Measurements from ENCODE around the gene EGFR. TPM values are rescaled to one million over a fixed set of nuclear protein-coding genes. Genes with fewer than 3 reads are reported as not detected.
A peak's percentile ranks its signal among the peaks of the same experiment; 100 is the strongest.

EGFR gene
- total RNA-seq, 1 experiment from 2014 or later = 448 TPM

DNA sequence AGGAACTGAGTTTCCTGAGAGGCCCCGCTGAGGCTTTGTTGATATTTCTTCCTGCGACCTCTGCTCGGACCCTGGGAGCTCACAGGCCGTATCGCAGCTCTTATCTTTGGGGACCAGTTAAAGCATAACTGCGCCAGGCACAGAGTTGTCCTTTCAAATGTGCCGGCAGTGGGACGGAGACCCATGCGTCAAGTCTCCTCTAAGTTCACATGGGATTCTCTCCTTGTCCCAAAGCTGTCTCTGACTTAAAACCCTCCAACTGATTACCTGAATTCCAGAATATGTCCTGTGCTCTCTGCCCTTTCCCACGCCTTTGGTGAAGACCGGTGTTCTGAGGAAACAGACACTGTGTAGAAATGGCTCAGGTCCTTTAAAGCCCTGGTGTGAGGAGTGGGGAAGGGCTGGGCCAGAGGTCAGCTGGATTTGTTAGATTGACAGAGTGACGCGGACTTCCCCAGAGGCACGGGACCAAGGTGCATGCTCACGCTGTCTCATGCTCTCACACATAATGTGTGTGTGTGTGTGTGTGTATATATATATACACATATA lies 169.8 kb downstream of the EGFR start:
- Mint-ChIP-seq H3K27ac (ENCODE audit: low read depth, unreplicated experiment) (no peak overlapping the region), H3K36me3 (ENCODE audit: insufficient read depth, unreplicated experiment) (peaks cover 100% of the 10 kb centered on the region), H3K27me3 (ENCODE audit: insufficient read depth, unreplicated experiment) (no peaks in the 10 kb centered on the region), H3K4me1 (ENCODE audit: insufficient read depth, unreplicated experiment) (peaks cover 29% of the 10 kb centered on the region), H3K9me3 (ENCODE audit: unreplicated experiment) (no peaks in the 10 kb centered on the region), H3K4me3 (ENCODE audit: unreplicated experiment) (no peak overlapping the region)
- ChIA-PET CTCF (interaction anchor here (0.9 to 1.3 kb wide), 2 partner anchors 67 to 351 kb away, joined by 6 read pairs; no protein-coding TSS in a partner anchor), POLR2A (interaction anchor here (0.7 kb wide), 1 partner anchor 35 kb away, joined by 3 read pairs; no protein-coding TSS in a partner anchor)
- BruUV-seq (replicated peaks) = no TSS peak
- DNase-seq (ENCODE audit: unreplicated experiment) = no peak
- TF ChIP-seq, protein P1, sequence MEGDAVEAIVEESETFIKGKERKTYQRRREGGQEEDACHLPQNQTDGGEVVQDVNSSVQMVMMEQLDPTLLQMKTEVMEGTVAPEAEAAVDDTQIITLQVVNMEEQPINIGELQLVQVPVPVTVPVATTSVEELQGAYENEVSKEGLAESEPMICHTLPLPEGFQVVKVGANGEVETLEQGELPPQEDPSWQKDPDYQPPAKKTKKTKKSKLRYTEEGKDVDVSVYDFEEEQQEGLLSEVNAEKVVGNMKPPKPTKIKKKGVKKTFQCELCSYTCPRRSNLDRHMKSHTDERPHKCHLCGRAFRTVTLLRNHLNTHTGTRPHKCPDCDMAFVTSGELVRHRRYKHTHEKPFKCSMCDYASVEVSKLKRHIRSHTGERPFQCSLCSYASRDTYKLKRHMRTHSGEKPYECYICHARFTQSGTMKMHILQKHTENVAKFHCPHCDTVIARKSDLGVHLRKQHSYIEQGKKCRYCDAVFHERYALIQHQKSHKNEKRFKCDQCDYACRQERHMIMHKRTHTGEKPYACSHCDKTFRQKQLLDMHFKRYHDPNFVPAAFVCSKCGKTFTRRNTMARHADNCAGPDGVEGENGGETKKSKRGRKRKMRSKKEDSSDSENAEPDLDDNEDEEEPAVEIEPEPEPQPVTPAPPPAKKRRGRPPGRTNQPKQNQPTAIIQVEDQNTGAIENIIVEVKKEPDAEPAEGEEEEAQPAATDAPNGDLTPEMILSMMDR (IDR thresholded peaks at IDR 0.05; ENCODE audit: unreplicated experiment) = no peak
- intact Hi-C loops (cut with micrococcal nuclease) = loop anchor here (5.0 kb wide), 2 partner anchors 121 to 416 kb away; no protein-coding TSS in a partner anchor

DNA sequence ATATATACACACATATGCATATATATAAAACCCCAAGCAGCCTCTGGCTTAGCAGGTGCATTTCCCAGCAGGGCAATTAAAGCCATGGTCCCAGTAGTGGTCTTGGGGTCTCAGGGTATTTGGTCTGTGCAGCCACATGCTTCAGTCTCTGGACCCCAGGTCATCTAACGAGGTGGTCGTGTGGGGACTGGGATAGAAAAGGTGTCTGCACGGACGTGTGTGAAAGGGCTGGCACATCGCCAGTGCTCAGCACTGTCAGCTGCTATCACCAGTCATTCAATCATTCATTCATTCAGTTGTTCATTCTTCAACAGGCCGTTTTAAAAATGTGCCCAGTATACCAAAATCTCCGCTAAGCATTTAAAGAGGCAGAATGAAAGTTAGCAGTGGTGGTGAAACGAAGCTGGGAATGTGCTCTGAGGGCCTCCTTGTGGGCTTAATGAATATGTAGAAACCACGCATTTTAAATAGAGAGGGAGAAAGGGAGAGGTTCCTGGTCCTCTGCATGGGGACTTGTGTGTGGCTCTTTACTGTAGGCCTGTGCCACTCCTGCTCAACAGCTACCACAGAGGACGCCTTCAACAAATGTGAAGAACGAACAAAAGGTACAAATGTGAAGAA lies 170.4 kb downstream of the EGFR start:
- Mint-ChIP-seq H3K4me3 (ENCODE audit: unreplicated experiment) (no peak overlapping the region), H3K27me3 (ENCODE audit: insufficient read depth, unreplicated experiment) (no peaks in the 10 kb centered on the region), H3K4me1 (ENCODE audit: insufficient read depth, unreplicated experiment) (peaks cover 25% of the 10 kb centered on the region), H3K27ac (ENCODE audit: low read depth, unreplicated experiment) (peak overlapping the region; percentile 73), H3K36me3 (ENCODE audit: insufficient read depth, unreplicated experiment) (peaks cover 100% of the 10 kb centered on the region), H3K9me3 (ENCODE audit: unreplicated experiment) (no peaks in the 10 kb centered on the region)
- CTCF ChIA-PET = no interaction called here
- no peak for DNase-seq (ENCODE audit: unreplicated experiment)
- TF ChIP-seq, protein P1 (IDR thresholded peaks at IDR 0.05; ENCODE audit: unreplicated experiment) = no peak
- BruUV-seq (replicated peaks) = no TSS peak
- POLR2A ChIA-PET = no interaction called here
- intact Hi-C loops (cut with micrococcal nuclease) = loop anchor here (5.0 kb wide), 2 partner anchors 122 to 417 kb away; no protein-coding TSS in a partner anchor

DNA sequence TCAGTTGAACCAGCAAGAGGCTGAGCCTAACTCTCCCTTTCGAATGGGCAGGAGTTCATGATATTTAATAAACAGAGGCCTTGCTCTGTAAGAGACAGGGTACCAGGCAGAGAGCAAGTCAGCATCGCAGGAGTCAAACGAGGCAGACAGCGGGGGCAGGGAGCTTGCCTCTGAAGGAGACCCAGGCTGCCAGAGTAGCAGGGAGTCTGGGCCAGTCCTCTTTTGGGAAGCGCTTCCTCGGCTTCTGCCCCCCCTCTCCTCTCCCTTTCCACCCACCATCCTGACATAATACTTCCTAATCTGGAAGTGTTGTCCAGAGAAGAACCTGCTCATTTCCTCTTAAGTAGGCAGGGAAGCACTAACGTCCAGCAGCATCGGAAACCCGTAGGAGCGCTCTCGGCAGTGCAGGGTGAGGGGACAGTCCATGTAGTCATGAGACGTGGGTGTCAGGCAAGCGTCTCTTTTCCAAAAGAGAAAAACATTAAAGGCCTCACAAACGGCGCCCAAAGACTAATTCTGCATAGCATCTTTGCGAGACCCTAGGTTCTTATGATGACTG lies 171.1 kb downstream of the EGFR start:
- POLR2A ChIA-PET = interaction anchor here (0.6 kb wide), 1 partner anchor 448 kb away, joined by 3 read pairs; no protein-coding TSS in a partner anchor
- TF ChIP-seq, protein P1 (IDR thresholded peaks at IDR 0.05; ENCODE audit: unreplicated experiment) = no peak
- H3K4me3 Mint-ChIP-seq (ENCODE audit: unreplicated experiment) = no peak overlapping the region
- H3K27me3 Mint-ChIP-seq (ENCODE audit: insufficient read depth, unreplicated experiment) = no peaks in the 10 kb centered on the region
- peaks cover 100% of the 10 kb centered on the region for H3K36me3 Mint-ChIP-seq (ENCODE audit: insufficient read depth, unreplicated experiment)
- peak overlapping the region; percentile 73 for H3K27ac Mint-ChIP-seq (ENCODE audit: low read depth, unreplicated experiment)
- CTCF ChIA-PET = no interaction called here
- no peak for DNase-seq (ENCODE audit: unreplicated experiment)
- H3K9me3 Mint-ChIP-seq (ENCODE audit: unreplicated experiment) = no peaks in the 10 kb centered on the region
- BruUV-seq (replicated peaks) = no TSS peak
- H3K4me1 Mint-ChIP-seq (ENCODE audit: insufficient read depth, unreplicated experiment) = peaks cover 22% of the 10 kb centered on the region
- intact Hi-C loops (cut with micrococcal nuclease) = loop anchor here (5.0 kb wide), 2 partner anchors 123 to 418 kb away; no protein-coding TSS in a partner anchor

DNA sequence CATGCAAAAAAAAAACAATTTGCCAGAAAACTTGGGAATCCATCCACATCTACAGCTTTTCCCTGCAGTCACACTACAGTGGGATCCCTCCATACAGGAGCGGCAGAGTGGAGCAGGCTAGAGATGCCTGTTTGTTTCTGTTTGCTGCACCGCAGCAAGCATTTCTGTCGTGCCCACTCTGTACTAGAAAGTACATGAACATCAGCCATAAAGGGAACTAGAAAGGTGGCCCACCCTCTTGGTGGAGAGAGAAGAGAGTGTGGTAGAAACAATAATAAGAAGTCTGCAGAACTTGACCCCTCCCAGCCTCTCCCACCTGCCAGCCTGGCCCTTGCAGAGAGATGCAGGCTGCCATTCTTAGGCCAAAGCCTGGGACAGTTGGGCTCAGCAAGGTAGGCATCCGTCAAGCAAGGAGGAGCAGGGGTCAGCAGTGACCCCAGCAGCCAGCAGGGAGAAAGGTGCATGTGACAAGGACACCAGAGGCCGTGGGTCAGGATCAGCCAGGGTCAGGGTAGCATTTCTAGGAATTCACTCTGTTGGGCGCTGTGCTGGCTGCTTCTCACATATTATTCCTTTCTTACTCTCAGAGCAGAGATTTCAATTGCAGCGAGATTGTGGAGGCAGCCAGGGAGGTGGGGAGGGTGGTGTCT lies 171.8 kb downstream of the EGFR start:
- TF ChIP-seq, protein P1 (IDR thresholded peaks at IDR 0.05; ENCODE audit: unreplicated experiment) = no peak
- Mint-ChIP-seq H3K27ac (ENCODE audit: low read depth, unreplicated experiment) (no peak overlapping the region), H3K4me3 (ENCODE audit: unreplicated experiment) (no peak overlapping the region), H3K27me3 (ENCODE audit: insufficient read depth, unreplicated experiment) (no peaks in the 10 kb centered on the region), H3K36me3 (ENCODE audit: insufficient read depth, unreplicated experiment) (peaks cover 100% of the 10 kb centered on the region), H3K9me3 (ENCODE audit: unreplicated experiment) (no peaks in the 10 kb centered on the region), H3K4me1 (ENCODE audit: insufficient read depth, unreplicated experiment) (peaks cover 17% of the 10 kb centered on the region)
- intact Hi-C loops (cut with micrococcal nuclease) = no loop called here
- POLR2A ChIA-PET = interaction anchor here (0.6 to 1.7 kb wide), 2 partner anchors 28 to 447 kb away, joined by 3 read pairs; no protein-coding TSS in a partner anchor
- CTCF ChIA-PET = interaction anchor here (0.9 kb wide), 1 partner anchor 417 kb away, joined by 3 read pairs; no protein-coding TSS in a partner anchor
- BruUV-seq (replicated peaks) = no TSS peak
- no peak for DNase-seq (ENCODE audit: unreplicated experiment)
